IMR-90 (cell line): ENCODE data around the gene GRAP. TPM values are rescaled to one million over a fixed set of nuclear protein-coding genes. Genes with fewer than 3 reads are reported as not detected.
"Not testable (repeated sequence)": the region's sequence is repeated elsewhere in the genome, so short reads cannot be mapped to it uniquely, and the experiment has no call there.

Experiments used
- ATAC-seq: fragments of 200-7000 bp; cut with Tn5 transposase; 2 replicates; pipeline ENCODE4 v1.9.1; 2020; ENCODE audit warnings: low read depth, mild to moderate bottlenecking, moderate library complexity
- BruUV-seq: library from RNA; stranded (reverse); fragments of 400-500 nt; replicated peaks from 2 replicates; lab custom pipeline; 2021; lab: Mats Ljungman, UMichigan
- CTCF ChIA-PET: fragments of 300-600 bp; formaldehyde crosslinking; extraction: SDS; loops from one replicate; lab custom pipeline; 2021; ENCODE audit warnings: antibody characterized with exemption; lab: Yijun Ruan, JAX
- POLR2A ChIA-PET: fragments of 300-600 bp; sonication (Branson Sonifier 250); formaldehyde crosslinking; loops from one replicate; lab custom pipeline; 2022; ENCODE audit warnings: antibody characterized with exemption; ENCODE audit not compliant: unreplicated experiment; lab: Charles Lee
- DNase-seq: peaks from one replicate; pipeline ENCODE4 v3.0.0; 2013
- H2AFZ ChIP-seq: replicated peaks from 2 replicates; pipeline ENCODE3; 2013; ENCODE audit warnings: low read length, mild to moderate bottlenecking; ENCODE audit not compliant: poor library complexity
- H2AK5ac ChIP-seq: 2 replicates; pipeline ENCODE4 v1.6.1; 2013; ENCODE audit warnings: low read depth, low read length, inconsistent platforms
- H2AK9ac ChIP-seq: replicated peaks from 2 replicates; pipeline ENCODE3; 2013; ENCODE audit warnings: mild to moderate bottlenecking, low read depth, low read length, moderate library complexity; ENCODE audit not compliant: poor library complexity
- H2BK120ac ChIP-seq: 2 replicates; pipeline ENCODE4 v1.6.1; 2013; ENCODE audit warnings: low read depth, low read length, inconsistent platforms
- H2BK15ac ChIP-seq: 3 replicates; pipeline ENCODE4 v1.6.1; 2013; ENCODE audit warnings: low read depth, low read length, inconsistent platforms
- H2BK20ac ChIP-seq: 2 replicates; pipeline ENCODE4 v1.6.1; 2013; ENCODE audit warnings: low read depth, mild to moderate bottlenecking, inconsistent platforms, low read length, moderate library complexity
- H2BK5ac ChIP-seq: 2 replicates; pipeline ENCODE4 v1.6.1; 2013; ENCODE audit warnings: mild to moderate bottlenecking, low read depth, low read length, inconsistent platforms; ENCODE audit not compliant: poor library complexity, severe bottlenecking
- H3K14ac ChIP-seq: replicated peaks from 2 replicates; pipeline ENCODE4 v1.6.1; 2013; ENCODE audit warnings: low read depth, low read length, inconsistent platforms
- H3K18ac ChIP-seq: 2 replicates; pipeline ENCODE4 v1.6.1; 2013; ENCODE audit warnings: low read depth, low read length, control low read depth
- H3K23ac ChIP-seq: 2 replicates; pipeline ENCODE4 v1.6.1; 2013; ENCODE audit warnings: low read depth, low read length, inconsistent platforms
- H3K27ac ChIP-seq: 2 replicates; pipeline ENCODE4 v1.5.1; 2013; ENCODE audit warnings: mild to moderate bottlenecking, control low read depth, low read length; ENCODE audit not compliant: insufficient read depth
- H3K27me3 ChIP-seq: 2 replicates; pipeline ENCODE4 v1.6.1; 2013; ENCODE audit warnings: low read length; ENCODE audit not compliant: control insufficient read depth, insufficient read depth
- H3K36me3 ChIP-seq: 2 replicates; pipeline ENCODE4 v1.6.1; 2013; ENCODE audit warnings: low read length, mixed read lengths; ENCODE audit not compliant: control insufficient read depth, insufficient read depth
- H3K4ac ChIP-seq: 2 replicates; pipeline ENCODE4 v1.6.1; 2013; ENCODE audit warnings: low read depth, low read length, inconsistent platforms
- H3K4me1 ChIP-seq: 2 replicates; pipeline ENCODE4 v1.6.1; 2013; ENCODE audit warnings: low read length, mixed read lengths; ENCODE audit not compliant: control insufficient read depth, insufficient read depth
- H3K4me2 ChIP-seq: 2 replicates; pipeline ENCODE4 v1.6.1; 2013; ENCODE audit warnings: low read depth, mild to moderate bottlenecking, control low read depth, low read length, moderate library complexity
- H3K4me3 ChIP-seq: 2 replicates; pipeline ENCODE4 v1.5.1; 2013; ENCODE audit warnings: low read depth, mild to moderate bottlenecking, control low read depth, low read length, moderate library complexity; ENCODE audit not compliant: insufficient read depth
- H3K56ac ChIP-seq: 2 replicates; pipeline ENCODE4 v1.6.1; 2013; ENCODE audit warnings: low read length, inconsistent platforms; ENCODE audit not compliant: insufficient read depth; ENCODE audit errors: extremely low read depth
- H3K79me1 ChIP-seq, 2 experiments: 2 replicates each; pipeline ENCODE4 v1.6.1; 2013; ENCODE audit warnings: low read length in 2 of 2, inconsistent platforms in 1 of 2, low read depth in 1 of 2
- H3K9ac ChIP-seq: 2 replicates; pipeline ENCODE4 v1.6.1; 2013; ENCODE audit warnings: low read depth, low read length, control low read depth
- H3K9me1 ChIP-seq: 2 replicates; pipeline ENCODE4 v1.6.1; 2013; ENCODE audit warnings: low read length, inconsistent platforms; ENCODE audit not compliant: insufficient read depth
- H3K9me3 ChIP-seq: 2 replicates; pipeline ENCODE4 v1.6.1; 2013; ENCODE audit warnings: low read length; ENCODE audit not compliant: control insufficient read depth, insufficient read depth
- H4K20me1 ChIP-seq: 2 replicates; pipeline ENCODE4 v1.6.1; 2013; ENCODE audit warnings: low read length, inconsistent platforms; ENCODE audit not compliant: insufficient read depth
- H4K5ac ChIP-seq: 2 replicates; pipeline ENCODE4 v1.6.1; 2013; ENCODE audit warnings: mild to moderate bottlenecking, low read depth, low read length, control low read depth
- H4K8ac ChIP-seq, 2 experiments: 2 replicates each; pipeline ENCODE4 v1.6.1; 2013; ENCODE audit warnings: low read depth in 2 of 2, low read length in 2 of 2, control low read depth in 1 of 2, inconsistent platforms in 1 of 2
- H4K91ac ChIP-seq: 2 replicates; pipeline ENCODE4 v1.6.1; 2013; ENCODE audit warnings: low read depth, low read length, inconsistent platforms; ENCODE audit not compliant: insufficient read depth
- WGBS, 2 experiments: methylation state at CpG; one replicate each; pipeline versions ENCODE4 v1.1.5 to v1.1.7; 2013; ENCODE audit warnings: missing lambda C conversion rate in 2 of 2; ENCODE audit not compliant: insufficient read length in 1 of 2; ENCODE audit errors: extremely low coverage in 2 of 2; 5-methylcytosine and 5-hydroxymethylcytosine counted together
- dilution Hi-C: fragments of 300-500 bp; cut with HindIII; formaldehyde crosslinking; loops from one replicate; pipeline ENCODE4 v1.14.3; 2018; ENCODE audit warnings: low sequenced_read_pairs; ENCODE audit not compliant: unreplicated experiment
- in situ Hi-C: fragments of 300-500 bp; cut with MboI; formaldehyde crosslinking; loops from 3 replicates; pipeline ENCODE4 v1.14.3; 2019; ENCODE audit warnings: low sequenced_read_pairs, inconsistent platforms, mixed read lengths
- intact Hi-C: fragments of 100-400 bp; cut with micrococcal nuclease; formaldehyde crosslinking; loops from 2 replicates; pipeline ENCODE4 v1.10.0; 2022
- polyA plus RNA-seq, 3 experiments: library from polyadenylated mRNA; depleted of rRNA; stranded (reverse); fragments of >200 nt; gene quantifications; 2 replicates each; pipeline ENCODE4 v1.2.3, GENCODE V29; 2012; ENCODE audit warnings: low replicate concordance in 1 of 3
- total RNA-seq: library from RNA; depleted of rRNA; stranded (reverse); fragments of >200 nt; gene quantifications from 2 replicates; pipeline ENCODE4 v1.2.3, GENCODE V29; 2012

GRAP gene
- total and polyA plus RNA-seq, 2 of the 4 experiments (the other 2 are of a cell fraction): under 0.01 to 0.14 TPM

- H3K18ac ChIP-seq, H2BK5ac ChIP-seq, H2BK15ac ChIP-seq, H3K27ac ChIP-seq, H4K8ac ChIP-seq, H3K79me1 ChIP-seq, in situ Hi-C loops, ATAC-seq, intact Hi-C loops, H3K56ac ChIP-seq, H3K4me3 ChIP-seq, H3K4ac ChIP-seq, DNase-seq, CTCF ChIA-PET, H4K5ac ChIP-seq, H2BK120ac ChIP-seq, H4K20me1 ChIP-seq, H3K4me2 ChIP-seq, H2AK9ac ChIP-seq, H3K9me1 ChIP-seq, H3K9me3 ChIP-seq, H3K9ac ChIP-seq, dilution Hi-C loops, H3K27me3 ChIP-seq, H2AFZ ChIP-seq, H3K4me1 ChIP-seq, POLR2A ChIA-PET, H3K36me3 ChIP-seq, H2BK20ac ChIP-seq, H4K91ac ChIP-seq, H2AK5ac ChIP-seq, BruUV-seq, H3K23ac ChIP-seq, H3K14ac ChIP-seq: not testable (repeated sequence)
- WGBS, 2 experiments: no CpG with 5 or more reads among the region's 9 CpGs
Observed at GRCh38 chr17:19040350-19040749, 6.4 kb downstream of the GRAP start.

DNA sequence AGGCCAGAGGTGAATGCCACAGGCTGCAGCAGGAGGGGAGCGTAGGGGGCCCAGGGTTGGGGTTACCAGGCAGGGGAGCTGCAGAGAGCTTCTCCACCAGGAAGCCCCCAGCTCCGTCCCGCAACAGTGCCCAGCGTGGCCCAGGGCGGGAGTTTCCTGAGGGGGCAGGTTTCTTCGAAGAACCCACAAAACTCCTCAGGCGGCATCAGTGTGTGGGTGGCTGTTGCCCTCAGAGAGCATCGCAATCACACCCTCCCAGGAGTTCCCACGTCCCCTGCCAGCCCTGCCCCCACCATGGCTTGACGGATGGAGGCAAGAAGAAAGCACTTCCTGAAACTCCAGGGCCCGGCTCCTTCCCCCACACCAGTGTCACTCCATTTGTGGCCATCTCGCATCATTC lies 8.0 kb downstream of the GRAP start:
- H2AK5ac ChIP-seq, H2BK20ac ChIP-seq, BruUV-seq, H3K9me1 ChIP-seq, H3K4me1 ChIP-seq, H3K4ac ChIP-seq, H3K56ac ChIP-seq, H3K27ac ChIP-seq, intact Hi-C loops, H4K91ac ChIP-seq, in situ Hi-C loops, CTCF ChIA-PET, H2AFZ ChIP-seq, H3K79me1 ChIP-seq, ATAC-seq, H2AK9ac ChIP-seq, H2BK15ac ChIP-seq, H3K36me3 ChIP-seq, dilution Hi-C loops, H3K14ac ChIP-seq, H2BK5ac ChIP-seq, H4K5ac ChIP-seq, H3K9me3 ChIP-seq, H3K23ac ChIP-seq, H3K27me3 ChIP-seq, H4K20me1 ChIP-seq, H4K8ac ChIP-seq, H3K4me2 ChIP-seq, H3K18ac ChIP-seq, DNase-seq, H3K9ac ChIP-seq, POLR2A ChIA-PET, H3K4me3 ChIP-seq, H2BK120ac ChIP-seq: not testable (repeated sequence)
- no CpG with 5 or more reads among the region's 12 CpGs for WGBS, 2 experiments
